ENCODE results near the gene NADK. TPM values are rescaled to one million over a fixed set of nuclear protein-coding genes. Genes with fewer than 3 reads are reported as not detected.

NADK gene
- total and polyA plus RNA-seq, 2 donors (not counting 1 experiment from before 2014, with no cell fraction given): 149 to 184 TPM

GRCh38 chr1:1754051-1754815 is 24.0 kb downstream of the NADK start:
- Histone ChIP-seq H3K9me3 (ENCODE audit: control extremely low read depth in 1 of 3, control insufficient read depth in 2 of 3, insufficient read depth in 1 of 3, low read length in 2 of 3) (no peaks in the 10 kb centered on the region), H4K20me1 (ENCODE audit: control insufficient read depth, insufficient read depth, low read length, poor library complexity, severe bottlenecking) (peaks cover 40% of the 10 kb centered on the region), H3K4me1 (ENCODE audit: control insufficient read depth in 2 of 2, insufficient read depth in 2 of 2, low read length in 2 of 2) (no peaks in the 10 kb centered on the region), H3K79me2 (ENCODE audit: control insufficient read depth, insufficient read depth, low read length) (peaks cover 48% of the 10 kb centered on the region), H3K4me3 (ENCODE audit: control extremely low read depth in 1 of 5, extremely low read depth in 1 of 5, insufficient read depth in 1 of 5, low read depth in 2 of 5, low read length in 4 of 5) (no peak overlapping the region), H3K36me3 (replicated peaks in 1 of 2; ENCODE audit: control extremely low read depth in 1 of 2, control insufficient read depth in 1 of 2, extremely low read depth in 1 of 2, insufficient read depth in 2 of 2, low read length in 1 of 2) (peaks cover 0 to 62% of the 10 kb centered on the region in 2 experiments), H3K4me2 (replicated peaks; ENCODE audit: low read depth, low read length, poor library complexity, severe bottlenecking) (no peak overlapping the region), H3K27me3 (replicated peaks in 1 of 4; ENCODE audit: control extremely low read depth in 1 of 4, control insufficient read depth in 3 of 4, insufficient read depth in 4 of 4, low read length in 3 of 4) (no peaks in the 10 kb centered on the region), H2AFZ (ENCODE audit: insufficient read depth, low read depth, low read length, poor library complexity, severe bottlenecking) (no peak overlapping the region), H3K27ac (ENCODE audit: low read length in 2 of 2) (no peak overlapping the region), H3K9ac (ENCODE audit: low read length) (no peak overlapping the region)
- ATAC-seq (ENCODE audit: low read depth) (no peak), DNase-seq (no peak)
- WGBS (ENCODE audit: insufficient coverage): 97% methylated on average over 48 of the region's 49 CpGs
- ChIA-PET CTCF (interaction anchor here (0.8 to 1.9 kb wide), 2 partner anchors 12 to 151 kb away, joined by 3 to 6 read pairs; no protein-coding TSS in a partner anchor), POLR2A (no interaction called here)
- Mint-ChIP-seq H3K27ac (no peak overlapping the region), H3K4me3 (no peak overlapping the region), H3K27me3 (no peaks in the 10 kb centered on the region), H3K4me1 (peaks cover 2% of the 10 kb centered on the region), H3K9me3 (ENCODE audit: insufficient read depth) (no peaks in the 10 kb centered on the region)
- TF ChIP-seq, protein P1, sequence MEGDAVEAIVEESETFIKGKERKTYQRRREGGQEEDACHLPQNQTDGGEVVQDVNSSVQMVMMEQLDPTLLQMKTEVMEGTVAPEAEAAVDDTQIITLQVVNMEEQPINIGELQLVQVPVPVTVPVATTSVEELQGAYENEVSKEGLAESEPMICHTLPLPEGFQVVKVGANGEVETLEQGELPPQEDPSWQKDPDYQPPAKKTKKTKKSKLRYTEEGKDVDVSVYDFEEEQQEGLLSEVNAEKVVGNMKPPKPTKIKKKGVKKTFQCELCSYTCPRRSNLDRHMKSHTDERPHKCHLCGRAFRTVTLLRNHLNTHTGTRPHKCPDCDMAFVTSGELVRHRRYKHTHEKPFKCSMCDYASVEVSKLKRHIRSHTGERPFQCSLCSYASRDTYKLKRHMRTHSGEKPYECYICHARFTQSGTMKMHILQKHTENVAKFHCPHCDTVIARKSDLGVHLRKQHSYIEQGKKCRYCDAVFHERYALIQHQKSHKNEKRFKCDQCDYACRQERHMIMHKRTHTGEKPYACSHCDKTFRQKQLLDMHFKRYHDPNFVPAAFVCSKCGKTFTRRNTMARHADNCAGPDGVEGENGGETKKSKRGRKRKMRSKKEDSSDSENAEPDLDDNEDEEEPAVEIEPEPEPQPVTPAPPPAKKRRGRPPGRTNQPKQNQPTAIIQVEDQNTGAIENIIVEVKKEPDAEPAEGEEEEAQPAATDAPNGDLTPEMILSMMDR (IDR thresholded peaks at IDR 0.05): no peak
- TF ChIP-seq EZH2 (IDR thresholded peaks at IDR 0.05; ENCODE audit: borderline replicate concordance, insufficient read depth, low read depth, low read length, poor library complexity, severe bottlenecking): no peak
- intact Hi-C loops (cut with micrococcal nuclease): no loop called here

DNA sequence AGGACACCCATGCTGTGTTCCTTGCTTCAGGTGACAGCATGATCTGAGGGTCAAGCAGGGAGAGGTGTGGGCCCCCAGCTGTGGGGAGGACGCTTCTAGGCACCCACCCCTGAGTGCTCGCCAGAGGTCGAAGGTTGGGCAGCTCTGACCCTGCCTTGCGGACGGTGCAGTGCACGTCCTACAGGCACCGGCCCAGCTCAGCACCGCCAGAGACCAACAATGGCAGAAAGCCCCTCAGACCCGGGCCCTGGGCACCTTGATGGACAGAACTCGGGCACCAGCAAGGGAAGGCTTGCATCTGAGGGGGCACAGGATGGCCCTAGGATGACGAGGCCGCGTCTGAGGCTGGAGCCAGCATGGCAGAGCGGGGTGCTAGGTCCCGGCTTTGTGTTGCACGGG is 24.7 kb downstream of the NADK start:
- 97% methylated on average over 16 of the region's 16 CpGs for WGBS (ENCODE audit: insufficient coverage)

More for the DNA sequence above, 24.7 kb downstream of the NADK start:
- peaks cover 0 to 56% of the 10 kb centered on the region in 2 experiments for H3K36me3 ChIP-seq (replicated peaks in 1 of 2; ENCODE audit: control extremely low read depth in 1 of 2, control insufficient read depth in 1 of 2, extremely low read depth in 1 of 2, insufficient read depth in 2 of 2, low read length in 1 of 2)
- H3K4me3 Mint-ChIP-seq: no peak overlapping the region
- H2AFZ ChIP-seq (ENCODE audit: insufficient read depth, low read depth, low read length, poor library complexity, severe bottlenecking): no peak overlapping the region
- H3K4me2 ChIP-seq (replicated peaks; ENCODE audit: low read depth, low read length, poor library complexity, severe bottlenecking): no peak overlapping the region
- intact Hi-C loops (cut with micrococcal nuclease): no loop called here
- TF ChIP-seq, protein P1 (IDR thresholded peaks at IDR 0.05): no peak
- TF ChIP-seq EZH2 (IDR thresholded peaks at IDR 0.05; ENCODE audit: borderline replicate concordance, insufficient read depth, low read depth, low read length, poor library complexity, severe bottlenecking): no peak
- H4K20me1 ChIP-seq (ENCODE audit: control insufficient read depth, insufficient read depth, low read length, poor library complexity, severe bottlenecking): peaks cover 34% of the 10 kb centered on the region
- no peak overlapping the region for H3K27ac Mint-ChIP-seq
- no peaks in the 10 kb centered on the region for H3K27me3 Mint-ChIP-seq
- H3K9ac ChIP-seq (ENCODE audit: low read length): no peak overlapping the region
- ATAC-seq (ENCODE audit: low read depth): no peak
- no peaks in the 10 kb centered on the region for H3K9me3 Mint-ChIP-seq (ENCODE audit: insufficient read depth)
- no peaks in the 10 kb centered on the region for H3K4me1 ChIP-seq (ENCODE audit: control insufficient read depth in 2 of 2, insufficient read depth in 2 of 2, low read length in 2 of 2)
- POLR2A ChIA-PET: no interaction called here
- peaks cover 42% of the 10 kb centered on the region for H3K79me2 ChIP-seq (ENCODE audit: control insufficient read depth, insufficient read depth, low read length)
- no peak overlapping the region for H3K4me3 ChIP-seq (ENCODE audit: control extremely low read depth in 1 of 5, extremely low read depth in 1 of 5, insufficient read depth in 1 of 5, low read depth in 2 of 5, low read length in 4 of 5)
- peaks cover 2% of the 10 kb centered on the region for H3K4me1 Mint-ChIP-seq
- no peak overlapping the region for H3K27ac ChIP-seq (ENCODE audit: low read length in 2 of 2)
- DNase-seq: no peak
- no peaks in the 10 kb centered on the region for H3K9me3 ChIP-seq (ENCODE audit: control extremely low read depth in 1 of 3, control insufficient read depth in 2 of 3, insufficient read depth in 1 of 3, low read length in 2 of 3)
- CTCF ChIA-PET: no interaction called here
- no peaks in the 10 kb centered on the region for H3K27me3 ChIP-seq (replicated peaks in 1 of 4; ENCODE audit: control extremely low read depth in 1 of 4, control insufficient read depth in 3 of 4, insufficient read depth in 4 of 4, low read length in 3 of 4)
